ENCODE results near the gene AKAP8L. TPM values are rescaled to one million over a fixed set of nuclear protein-coding genes. Genes with fewer than 3 reads are reported as not detected.

AKAP8L gene
- polyA plus RNA-seq, 1 experiment, result 30.4 TPM

DNA sequence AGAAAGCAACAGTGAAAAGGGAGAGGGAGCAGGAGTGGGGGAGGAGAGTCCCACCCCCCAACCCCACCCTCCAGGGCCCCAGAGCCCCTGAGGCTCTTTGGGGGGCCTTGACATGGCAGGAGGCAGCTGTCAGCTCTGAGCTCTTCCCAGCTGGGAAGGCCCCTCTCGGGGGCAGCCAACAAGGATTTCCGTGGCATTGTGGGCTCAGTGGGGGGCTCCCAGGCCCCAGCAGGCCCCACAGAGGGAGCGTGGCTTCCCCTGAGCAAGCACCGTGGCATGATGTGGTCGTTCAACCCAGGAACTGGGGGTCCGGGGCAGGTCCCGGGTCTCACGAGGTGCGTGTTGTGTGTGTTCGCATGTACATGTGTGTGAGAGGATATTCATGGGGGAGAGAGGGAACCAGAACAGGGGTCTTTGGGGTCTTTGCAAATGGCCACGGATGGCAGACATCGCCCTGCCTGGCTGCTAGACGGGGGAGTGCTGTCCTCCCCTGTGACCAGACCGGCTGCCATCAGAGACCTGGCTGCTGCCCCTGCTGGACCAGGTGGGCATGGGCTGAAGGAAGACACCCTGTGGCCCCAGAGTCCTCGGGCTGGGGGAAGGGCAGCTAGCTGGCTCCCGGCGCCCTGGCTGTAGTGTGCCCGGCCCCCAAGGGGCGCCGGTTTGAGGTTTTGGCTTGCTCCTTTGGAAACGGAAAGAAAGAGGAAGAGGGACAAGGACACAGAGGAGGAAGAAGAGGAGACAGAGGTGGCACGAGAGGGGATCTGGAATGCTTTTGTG is 3.7 kb upstream of the AKAP8L start:
- no peaks in the 10 kb centered on the region for H3K27me3 ChIP-seq (ENCODE audit: control insufficient read depth, insufficient read depth, low read length)
- no peak for DNase-seq (ENCODE audit: low read depth, low spot score)
- no peak overlapping the region for H3K27ac ChIP-seq (ENCODE audit: low read depth, low read length)
- TF ChIP-seq, protein P1, sequence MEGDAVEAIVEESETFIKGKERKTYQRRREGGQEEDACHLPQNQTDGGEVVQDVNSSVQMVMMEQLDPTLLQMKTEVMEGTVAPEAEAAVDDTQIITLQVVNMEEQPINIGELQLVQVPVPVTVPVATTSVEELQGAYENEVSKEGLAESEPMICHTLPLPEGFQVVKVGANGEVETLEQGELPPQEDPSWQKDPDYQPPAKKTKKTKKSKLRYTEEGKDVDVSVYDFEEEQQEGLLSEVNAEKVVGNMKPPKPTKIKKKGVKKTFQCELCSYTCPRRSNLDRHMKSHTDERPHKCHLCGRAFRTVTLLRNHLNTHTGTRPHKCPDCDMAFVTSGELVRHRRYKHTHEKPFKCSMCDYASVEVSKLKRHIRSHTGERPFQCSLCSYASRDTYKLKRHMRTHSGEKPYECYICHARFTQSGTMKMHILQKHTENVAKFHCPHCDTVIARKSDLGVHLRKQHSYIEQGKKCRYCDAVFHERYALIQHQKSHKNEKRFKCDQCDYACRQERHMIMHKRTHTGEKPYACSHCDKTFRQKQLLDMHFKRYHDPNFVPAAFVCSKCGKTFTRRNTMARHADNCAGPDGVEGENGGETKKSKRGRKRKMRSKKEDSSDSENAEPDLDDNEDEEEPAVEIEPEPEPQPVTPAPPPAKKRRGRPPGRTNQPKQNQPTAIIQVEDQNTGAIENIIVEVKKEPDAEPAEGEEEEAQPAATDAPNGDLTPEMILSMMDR (IDR thresholded peaks at IDR 0.05; ENCODE audit: low read depth, low read length), result no peak
- CTCF ChIA-PET, result interaction anchor here (1.0 kb wide), 1 partner anchor 331 kb away, joined by 10 read pairs; no protein-coding TSS in a partner anchor
- no peak overlapping the region for H3K4me3 ChIP-seq (ENCODE audit: low read depth, low read length)
- POLR2A ChIA-PET, result interaction anchor here (0.9 kb wide), 1 partner anchor 11 kb away, joined by 3 read pairs; no protein-coding TSS in a partner anchor
- peaks cover 37% of the 10 kb centered on the region for H3K9me3 ChIP-seq (ENCODE audit: control insufficient read depth, insufficient read depth, low read length)

DNA sequence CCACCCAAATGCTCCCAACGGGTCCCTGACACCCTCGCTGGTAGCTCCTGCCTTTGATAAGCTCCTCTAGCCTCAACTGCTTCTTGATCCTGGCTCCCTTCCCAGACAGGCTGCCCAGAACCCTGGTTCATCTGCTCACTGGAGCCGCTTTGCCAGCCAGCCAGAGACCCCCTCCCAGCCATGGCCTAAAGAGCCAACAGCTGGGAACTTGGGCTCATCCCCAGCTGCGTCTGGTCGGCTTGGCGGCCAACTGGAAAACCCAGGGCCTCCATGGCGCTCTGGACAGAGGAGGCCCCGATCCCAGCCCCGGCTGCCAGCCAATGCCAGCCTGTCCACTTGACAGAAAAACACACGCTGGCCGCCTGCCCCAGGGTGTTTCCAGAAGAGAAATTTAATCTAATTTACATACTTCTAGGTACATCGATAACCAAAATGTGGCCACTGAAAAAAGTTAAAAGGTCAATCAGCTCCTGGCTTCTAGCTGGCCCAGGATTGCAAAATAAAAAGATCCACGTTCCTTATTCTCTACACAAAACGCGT is 3.0 kb upstream of the AKAP8L start:
- ChIA-PET POLR2A (interaction anchor here (0.5 to 0.9 kb wide), 3 partner anchors 12 to 123 kb away, joined by 3 to 4 read pairs (median 3); partner anchors contain the start of gene AKAP8), CTCF (interaction anchor here (1.0 to 2.6 kb wide), 3 partner anchors 16 to 330 kb away, joined by 3 to 11 read pairs (median 10); no protein-coding TSS in a partner anchor)
- peaks cover 30% of the 10 kb centered on the region for H3K9me3 ChIP-seq (ENCODE audit: control insufficient read depth, insufficient read depth, low read length)
- TF ChIP-seq, protein P1 (IDR thresholded peaks at IDR 0.05; ENCODE audit: low read depth, low read length), result no peak
- peak overlapping the region; percentile 65 for H3K27ac ChIP-seq (ENCODE audit: low read depth, low read length)
- no peak for DNase-seq (ENCODE audit: low read depth, low spot score)
- H3K4me3 ChIP-seq (ENCODE audit: low read depth, low read length), result no peak overlapping the region
- H3K27me3 ChIP-seq (ENCODE audit: control insufficient read depth, insufficient read depth, low read length), result no peaks in the 10 kb centered on the region

DNA sequence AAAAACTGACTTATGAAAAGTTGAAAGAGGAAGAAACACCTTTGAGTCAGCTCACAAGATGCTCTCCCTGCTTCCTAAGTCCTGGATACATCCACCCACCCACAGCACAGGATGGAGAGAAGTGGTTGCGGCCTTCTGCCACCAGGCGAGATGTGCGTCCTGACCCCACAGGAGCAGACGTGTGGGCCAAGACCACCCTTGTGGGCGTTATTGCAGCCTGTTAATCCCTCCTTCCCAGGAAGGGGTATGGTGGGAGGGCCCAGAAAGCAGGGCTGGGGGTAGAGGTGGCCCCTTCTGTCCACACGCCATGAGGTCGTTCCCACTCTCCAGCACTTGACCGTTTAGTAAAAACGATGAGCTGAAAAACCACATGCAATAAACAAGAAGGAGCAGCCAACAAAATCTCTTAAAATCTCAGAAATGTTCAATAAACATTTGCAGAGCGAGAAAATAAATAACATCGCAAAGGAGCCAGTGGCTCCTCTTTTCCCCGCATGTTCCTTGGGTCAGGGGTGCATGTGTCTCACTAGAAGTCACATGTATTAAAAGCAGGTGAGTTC is 2.4 kb upstream of the AKAP8L start:
- Histone ChIP-seq H3K27ac (ENCODE audit: low read depth, low read length) (peak overlapping the region; percentile 65), H3K27me3 (ENCODE audit: control insufficient read depth, insufficient read depth, low read length) (no peaks in the 10 kb centered on the region), H3K9me3 (ENCODE audit: control insufficient read depth, insufficient read depth, low read length) (peaks cover 30% of the 10 kb centered on the region), H3K4me3 (ENCODE audit: low read depth, low read length) (no peak overlapping the region)
- CTCF ChIA-PET, result interaction anchor here (0.5 to 2.6 kb wide), 5 partner anchors 16 to 330 kb away, joined by 3 to 11 read pairs (median 6); no protein-coding TSS in a partner anchor
- DNase-seq (ENCODE audit: low read depth, low spot score), result no peak
- TF ChIP-seq, protein P1 (IDR thresholded peaks at IDR 0.05; ENCODE audit: low read depth, low read length), result no peak
- POLR2A ChIA-PET, result interaction anchor here (0.8 to 0.9 kb wide), 2 partner anchors 12 to 42 kb away, joined by 3 to 4 read pairs; partner anchors contain the start of gene AKAP8

DNA sequence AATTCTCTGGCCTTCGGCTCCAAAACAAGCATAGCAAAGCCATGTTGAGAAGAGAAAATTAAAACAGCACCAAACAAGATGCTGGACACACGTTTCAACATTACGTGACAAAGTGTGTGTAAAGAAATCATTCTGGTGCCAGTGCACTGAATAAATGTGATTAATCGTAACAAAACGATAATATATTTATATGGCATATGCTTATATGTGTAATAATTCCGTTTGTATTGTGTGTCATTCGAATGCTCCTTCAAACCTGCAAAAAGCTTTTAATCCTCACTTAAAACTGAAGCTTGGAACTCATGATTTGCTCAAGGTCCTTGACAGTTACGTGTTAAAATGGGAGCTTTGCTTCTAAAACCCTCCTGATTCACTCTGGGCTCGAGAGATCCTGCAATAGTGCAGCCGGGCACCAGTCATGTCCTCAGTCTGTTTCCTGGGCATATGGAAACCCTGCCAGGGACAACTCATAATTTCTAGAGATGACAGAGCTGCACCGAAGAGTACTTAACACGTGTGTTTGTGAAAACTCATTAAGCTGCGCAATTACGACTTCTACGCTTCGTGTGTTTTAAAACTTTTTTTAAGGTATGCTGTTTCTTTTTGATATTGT is 731 bp upstream of the AKAP8L start:
- H3K27me3 ChIP-seq (ENCODE audit: control insufficient read depth, insufficient read depth, low read length), result no peaks in the 10 kb centered on the region
- H3K9me3 ChIP-seq (ENCODE audit: control insufficient read depth, insufficient read depth, low read length), result peaks cover 22% of the 10 kb centered on the region
- H3K4me3 ChIP-seq (ENCODE audit: low read depth, low read length), result peak overlapping the region; percentile 62
- ChIA-PET POLR2A (interaction anchor here (0.5 to 2.1 kb wide), 17 partner anchors 9 to 743 kb away, joined by 3 to 25 read pairs (median 5); partner anchors contain the start of gene AKAP8), CTCF (interaction anchor here (0.7 to 3.3 kb wide), 16 partner anchors 8 to 846 kb away, joined by 3 to 19 read pairs (median 4); no protein-coding TSS in a partner anchor)
- no peak overlapping the region for H3K27ac ChIP-seq (ENCODE audit: low read depth, low read length)
- DNase-seq (ENCODE audit: low read depth, low spot score), result no peak
- TF ChIP-seq, protein P1 (IDR thresholded peaks at IDR 0.05; ENCODE audit: low read depth, low read length), result no peak

All from AG04450 (cell line).